ENCODE data around the gene SCYL1. TPM values are rescaled to one million over a fixed set of nuclear protein-coding genes. Genes with fewer than 3 reads are reported as not detected.

The SCYL1 gene
- total and polyA plus RNA-seq, 4 donors = 33.7 to 62.0 (median 52.6) TPM

DNA sequence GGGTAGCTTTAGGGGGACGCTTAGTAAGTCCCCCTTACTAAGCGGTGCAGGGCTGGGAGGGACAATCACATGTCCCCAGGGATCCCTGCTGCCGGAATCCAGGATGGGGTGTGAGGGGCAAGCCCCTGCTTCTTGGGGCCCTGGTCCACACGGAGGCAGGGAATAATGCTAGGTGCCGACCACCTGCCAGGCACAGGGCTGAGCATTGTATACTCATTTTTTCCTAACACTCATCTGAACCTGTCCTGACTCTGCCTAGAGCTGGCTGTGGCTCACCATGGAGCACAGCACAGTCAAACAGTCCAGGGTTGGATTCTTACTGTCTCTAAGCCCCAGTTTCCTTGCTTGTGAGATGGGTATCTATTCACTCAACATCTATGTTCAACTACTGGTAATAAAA is 34.7 kb downstream of the SCYL1 start:
- H3K36me3 ChIP-seq (ENCODE audit: control insufficient read depth in 4 of 4, insufficient read depth in 3 of 4, low read depth in 1 of 4, low read length in 3 of 4) = no peaks in the 10 kb centered on the region
- H3K4me1 ChIP-seq (ENCODE audit: control insufficient read depth in 4 of 4, insufficient read depth in 4 of 4, low read length in 3 of 4) = peaks cover 10 to 39% (median 17%) of the 10 kb centered on the region in 4 donors
- no peak for TF ChIP-seq FOXA2 (IDR thresholded peaks at IDR 0.05)
- TF ChIP-seq, protein P1, sequence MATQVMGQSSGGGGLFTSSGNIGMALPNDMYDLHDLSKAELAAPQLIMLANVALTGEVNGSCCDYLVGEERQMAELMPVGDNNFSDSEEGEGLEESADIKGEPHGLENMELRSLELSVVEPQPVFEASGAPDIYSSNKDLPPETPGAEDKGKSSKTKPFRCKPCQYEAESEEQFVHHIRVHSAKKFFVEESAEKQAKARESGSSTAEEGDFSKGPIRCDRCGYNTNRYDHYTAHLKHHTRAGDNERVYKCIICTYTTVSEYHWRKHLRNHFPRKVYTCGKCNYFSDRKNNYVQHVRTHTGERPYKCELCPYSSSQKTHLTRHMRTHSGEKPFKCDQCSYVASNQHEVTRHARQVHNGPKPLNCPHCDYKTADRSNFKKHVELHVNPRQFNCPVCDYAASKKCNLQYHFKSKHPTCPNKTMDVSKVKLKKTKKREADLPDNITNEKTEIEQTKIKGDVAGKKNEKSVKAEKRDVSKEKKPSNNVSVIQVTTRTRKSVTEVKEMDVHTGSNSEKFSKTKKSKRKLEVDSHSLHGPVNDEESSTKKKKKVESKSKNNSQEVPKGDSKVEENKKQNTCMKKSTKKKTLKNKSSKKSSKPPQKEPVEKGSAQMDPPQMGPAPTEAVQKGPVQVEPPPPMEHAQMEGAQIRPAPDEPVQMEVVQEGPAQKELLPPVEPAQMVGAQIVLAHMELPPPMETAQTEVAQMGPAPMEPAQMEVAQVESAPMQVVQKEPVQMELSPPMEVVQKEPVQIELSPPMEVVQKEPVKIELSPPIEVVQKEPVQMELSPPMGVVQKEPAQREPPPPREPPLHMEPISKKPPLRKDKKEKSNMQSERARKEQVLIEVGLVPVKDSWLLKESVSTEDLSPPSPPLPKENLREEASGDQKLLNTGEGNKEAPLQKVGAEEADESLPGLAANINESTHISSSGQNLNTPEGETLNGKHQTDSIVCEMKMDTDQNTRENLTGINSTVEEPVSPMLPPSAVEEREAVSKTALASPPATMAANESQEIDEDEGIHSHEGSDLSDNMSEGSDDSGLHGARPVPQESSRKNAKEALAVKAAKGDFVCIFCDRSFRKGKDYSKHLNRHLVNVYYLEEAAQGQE (IDR thresholded peaks at IDR 0.05) = no peak
- no peak for TF ChIP-seq RAD21 (IDR thresholded peaks at IDR 0.05)
- TF ChIP-seq, protein P2, sequence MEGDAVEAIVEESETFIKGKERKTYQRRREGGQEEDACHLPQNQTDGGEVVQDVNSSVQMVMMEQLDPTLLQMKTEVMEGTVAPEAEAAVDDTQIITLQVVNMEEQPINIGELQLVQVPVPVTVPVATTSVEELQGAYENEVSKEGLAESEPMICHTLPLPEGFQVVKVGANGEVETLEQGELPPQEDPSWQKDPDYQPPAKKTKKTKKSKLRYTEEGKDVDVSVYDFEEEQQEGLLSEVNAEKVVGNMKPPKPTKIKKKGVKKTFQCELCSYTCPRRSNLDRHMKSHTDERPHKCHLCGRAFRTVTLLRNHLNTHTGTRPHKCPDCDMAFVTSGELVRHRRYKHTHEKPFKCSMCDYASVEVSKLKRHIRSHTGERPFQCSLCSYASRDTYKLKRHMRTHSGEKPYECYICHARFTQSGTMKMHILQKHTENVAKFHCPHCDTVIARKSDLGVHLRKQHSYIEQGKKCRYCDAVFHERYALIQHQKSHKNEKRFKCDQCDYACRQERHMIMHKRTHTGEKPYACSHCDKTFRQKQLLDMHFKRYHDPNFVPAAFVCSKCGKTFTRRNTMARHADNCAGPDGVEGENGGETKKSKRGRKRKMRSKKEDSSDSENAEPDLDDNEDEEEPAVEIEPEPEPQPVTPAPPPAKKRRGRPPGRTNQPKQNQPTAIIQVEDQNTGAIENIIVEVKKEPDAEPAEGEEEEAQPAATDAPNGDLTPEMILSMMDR (IDR thresholded peaks at IDR 0.05; ENCODE audit: low read depth, low read length, missing input control) = no peak
- H3K4me3 ChIP-seq (ENCODE audit: low read depth in 1 of 3, low read length in 3 of 3) = no peak overlapping the region
- H3K9me3 ChIP-seq (ENCODE audit: control insufficient read depth in 4 of 4, low read length in 3 of 4) = no peaks in the 10 kb centered on the region
- no peak for DNase-seq (ENCODE audit: low spot score)
- 86% methylated on average over 5 of the region's 5 CpGs for WGBS
- H3K27me3 ChIP-seq (ENCODE audit: control insufficient read depth in 4 of 4, insufficient read depth in 4 of 4, low read length in 3 of 4) = no peaks in the 10 kb centered on the region
- H3K9ac ChIP-seq (ENCODE audit: low read depth in 1 of 2, low read length in 2 of 2) = peak overlapping the region in 1 of 2 donors; percentile 19
- peak overlapping the region in 1 of 2 donors; percentile 77 for H3K27ac ChIP-seq (ENCODE audit: low read depth in 1 of 2, low read length in 2 of 2)

DNA sequence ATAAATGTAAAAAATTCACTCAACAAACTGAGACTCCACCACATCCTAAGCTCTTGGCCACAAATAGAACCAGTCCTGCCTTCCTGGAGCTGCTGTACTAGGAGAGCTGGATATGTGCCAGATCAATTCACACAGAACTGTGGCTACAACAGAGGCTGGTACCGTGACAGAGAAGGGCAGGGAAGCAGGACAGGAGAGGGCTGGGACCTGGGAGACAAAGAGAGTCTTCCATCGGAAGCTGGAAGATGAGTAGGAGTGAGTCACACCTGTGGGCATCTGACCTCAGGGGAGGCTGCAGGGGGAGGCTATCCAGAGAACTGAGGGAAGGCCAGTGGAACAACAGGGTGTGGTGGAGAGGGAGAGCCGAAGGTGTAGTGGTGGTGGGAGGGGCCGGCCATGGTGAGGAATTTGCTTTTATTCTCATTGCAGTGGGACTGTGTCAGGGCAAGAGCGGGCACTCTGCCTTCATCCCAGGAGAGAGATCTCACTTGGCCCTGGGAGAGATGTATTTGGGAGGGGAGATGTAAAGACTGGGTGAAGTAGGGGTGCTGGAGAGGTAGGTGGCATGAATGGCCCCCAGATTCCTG is 35.2 kb downstream of the SCYL1 start:
- Histone ChIP-seq H3K27me3 (ENCODE audit: control insufficient read depth in 4 of 4, insufficient read depth in 4 of 4, low read length in 3 of 4) (no peaks in the 10 kb centered on the region), H3K27ac (ENCODE audit: low read depth in 1 of 2, low read length in 2 of 2) (peak overlapping the region in 1 of 2 donors; percentile 7), H3K9ac (ENCODE audit: low read depth in 1 of 2, low read length in 2 of 2) (peak overlapping the region in 1 of 2 donors; percentile 19), H3K4me1 (ENCODE audit: control insufficient read depth in 4 of 4, insufficient read depth in 4 of 4, low read length in 3 of 4) (peaks cover 10 to 39% (median 16%) of the 10 kb centered on the region in 4 donors), H3K4me3 (ENCODE audit: low read depth in 1 of 3, low read length in 3 of 3) (no peak overlapping the region), H3K9me3 (ENCODE audit: control insufficient read depth in 4 of 4, low read length in 3 of 4) (no peaks in the 10 kb centered on the region), H3K36me3 (ENCODE audit: control insufficient read depth in 4 of 4, insufficient read depth in 3 of 4, low read depth in 1 of 4, low read length in 3 of 4) (no peaks in the 10 kb centered on the region)
- 42% methylated on average over 5 of the region's 5 CpGs for WGBS
- no peak for TF ChIP-seq EGR1 (IDR thresholded peaks at IDR 0.05; ENCODE audit: low read depth in 2 of 2)
- TF ChIP-seq HNF4A (conservative IDR thresholded peaks at IDR 0.05) = no peak
- TF ChIP-seq, protein P3, sequence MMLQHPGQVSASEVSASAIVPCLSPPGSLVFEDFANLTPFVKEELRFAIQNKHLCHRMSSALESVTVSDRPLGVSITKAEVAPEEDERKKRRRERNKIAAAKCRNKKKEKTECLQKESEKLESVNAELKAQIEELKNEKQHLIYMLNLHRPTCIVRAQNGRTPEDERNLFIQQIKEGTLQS (IDR thresholded peaks at IDR 0.05) = no peak
- TF ChIP-seq, protein P4, sequence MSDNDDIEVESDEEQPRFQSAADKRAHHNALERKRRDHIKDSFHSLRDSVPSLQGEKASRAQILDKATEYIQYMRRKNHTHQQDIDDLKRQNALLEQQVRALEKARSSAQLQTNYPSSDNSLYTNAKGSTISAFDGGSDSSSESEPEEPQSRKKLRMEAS (IDR thresholded peaks at IDR 0.05) = no peak
- no peak for TF ChIP-seq RAD21 (IDR thresholded peaks at IDR 0.05)
- no peak for TF ChIP-seq NR2F2 (IDR thresholded peaks at IDR 0.05)
- TF ChIP-seq, protein P5, sequence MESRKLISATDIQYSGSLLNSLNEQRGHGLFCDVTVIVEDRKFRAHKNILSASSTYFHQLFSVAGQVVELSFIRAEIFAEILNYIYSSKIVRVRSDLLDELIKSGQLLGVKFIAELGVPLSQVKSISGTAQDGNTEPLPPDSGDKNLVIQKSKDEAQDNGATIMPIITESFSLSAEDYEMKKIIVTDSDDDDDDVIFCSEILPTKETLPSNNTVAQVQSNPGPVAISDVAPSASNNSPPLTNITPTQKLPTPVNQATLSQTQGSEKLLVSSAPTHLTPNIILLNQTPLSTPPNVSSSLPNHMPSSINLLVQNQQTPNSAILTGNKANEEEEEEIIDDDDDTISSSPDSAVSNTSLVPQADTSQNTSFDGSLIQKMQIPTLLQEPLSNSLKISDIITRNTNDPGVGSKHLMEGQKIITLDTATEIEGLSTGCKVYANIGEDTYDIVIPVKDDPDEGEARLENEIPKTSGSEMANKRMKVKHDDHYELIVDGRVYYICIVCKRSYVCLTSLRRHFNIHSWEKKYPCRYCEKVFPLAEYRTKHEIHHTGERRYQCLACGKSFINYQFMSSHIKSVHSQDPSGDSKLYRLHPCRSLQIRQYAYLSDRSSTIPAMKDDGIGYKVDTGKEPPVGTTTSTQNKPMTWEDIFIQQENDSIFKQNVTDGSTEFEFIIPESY (IDR thresholded peaks at IDR 0.05) = no peak
- TF ChIP-seq JUND (IDR thresholded peaks at IDR 0.05) = no peak
- no peak for TF ChIP-seq GABPA (IDR thresholded peaks at IDR 0.05 in 1 of 2, conservative IDR thresholded peaks at IDR 0.05 in 1 of 2)
- TF ChIP-seq, protein P2 (IDR thresholded peaks at IDR 0.05; ENCODE audit: low read depth, low read length, missing input control) = no peak
- no peak for TF ChIP-seq YY1 (IDR thresholded peaks at IDR 0.05)
- no peak for TF ChIP-seq SP1 (IDR thresholded peaks at IDR 0.05)
- TF ChIP-seq FOXA1 (IDR thresholded peaks at IDR 0.05) = no peak
- no peak for DNase-seq (ENCODE audit: low spot score)
